Neural crest cell (in vitro differentiated cells): ENCODE data around the gene TDRD1. TPM values are rescaled to one million over a fixed set of nuclear protein-coding genes. Genes with fewer than 3 reads are reported as not detected.

ENCODE experiments used
- DNase-seq: peaks from one replicate; pipeline ENCODE4 v3.0.0; 2021; ENCODE audit warnings: low read depth, mixed read lengths, low spot score
- H3K27ac Mint-ChIP-seq: one replicate; pipeline ENCODE4 v1.8.0; 2021; ENCODE audit warnings: mild to moderate bottlenecking, mixed read lengths; ENCODE audit not compliant: unreplicated experiment
- H3K27me3 Mint-ChIP-seq: 2 replicates; pipeline ENCODE4 v1.8.0; 2021; ENCODE audit warnings: low read depth, mild to moderate bottlenecking, mixed read lengths
- H3K36me3 Mint-ChIP-seq: 2 replicates; pipeline ENCODE4 v1.8.0; 2021; ENCODE audit warnings: low read depth, mild to moderate bottlenecking, mixed read lengths
- H3K4me1 Mint-ChIP-seq: 2 replicates; pipeline ENCODE4 v1.8.0; 2021; ENCODE audit warnings: mixed read lengths
- H3K4me3 Mint-ChIP-seq: one replicate; pipeline ENCODE4 v1.8.0; 2021; ENCODE audit warnings: mild to moderate bottlenecking, mixed read lengths
- H3K9me3 Mint-ChIP-seq: 2 replicates; pipeline ENCODE4 v1.8.0; 2021; ENCODE audit warnings: mixed read lengths
- CTCF ChIP-seq: fragments of 200-600 bp; sonication (generic); conservative IDR thresholded peaks from 2 replicates; pipeline ENCODE4 v1.5.0; 2021; ENCODE audit warnings: antibody characterized with exemption, mild to moderate bottlenecking
- total RNA-seq: library from RNA; stranded (reverse); gene quantifications from 2 replicates; pipeline ENCODE4 v1.2.1, GENCODE V29; 2021

Gene TDRD1
- total RNA-seq, 1 donor from 2014 or later = not detected

- no peaks in the 10 kb centered on the region for H3K27me3 Mint-ChIP-seq
- TF ChIP-seq CTCF = no peak
- no peak overlapping the region for H3K4me3 Mint-ChIP-seq
These were observed 100.9 kb downstream of the TDRD1 start for GRCh38 chr10:114279901-114280644.

DNA sequence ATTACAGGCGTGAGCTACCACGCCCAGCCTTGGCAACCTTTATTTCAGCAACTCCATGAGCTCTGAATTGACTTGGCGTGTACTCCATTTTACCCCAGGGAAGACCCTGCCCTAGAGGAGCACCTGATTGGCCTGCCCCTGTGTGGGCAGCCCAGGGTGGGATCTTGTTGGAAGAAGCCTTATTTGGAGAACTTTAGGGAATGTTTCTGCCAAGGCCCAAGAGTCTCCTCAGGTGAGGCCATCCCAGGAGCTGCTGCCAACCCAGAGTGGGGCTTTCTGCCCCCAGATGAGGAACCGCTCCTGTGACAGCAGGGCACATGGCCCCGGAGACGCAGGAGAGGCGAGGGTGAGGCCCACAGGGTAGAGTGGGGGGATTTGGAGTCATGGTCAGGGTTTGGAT, 101.9 kb downstream of the TDRD1 start:
- Mint-ChIP-seq H3K27me3 (no peaks in the 10 kb centered on the region), H3K36me3 (no peaks in the 10 kb centered on the region), H3K9me3 (no peaks in the 10 kb centered on the region), H3K27ac (no peak overlapping the region), H3K4me3 (no peak overlapping the region), H3K4me1 (no peaks in the 10 kb centered on the region)
- TF ChIP-seq CTCF = no peak
- DNase-seq = no peak

More at GRCh38 chr10:114279901-114280644, 100.9 kb downstream of the TDRD1 start:
- no peak overlapping the region for H3K27ac Mint-ChIP-seq
- H3K4me1 Mint-ChIP-seq = no peaks in the 10 kb centered on the region
- H3K9me3 Mint-ChIP-seq = no peaks in the 10 kb centered on the region
- no peak for DNase-seq
- no peaks in the 10 kb centered on the region for H3K36me3 Mint-ChIP-seq

DNA sequence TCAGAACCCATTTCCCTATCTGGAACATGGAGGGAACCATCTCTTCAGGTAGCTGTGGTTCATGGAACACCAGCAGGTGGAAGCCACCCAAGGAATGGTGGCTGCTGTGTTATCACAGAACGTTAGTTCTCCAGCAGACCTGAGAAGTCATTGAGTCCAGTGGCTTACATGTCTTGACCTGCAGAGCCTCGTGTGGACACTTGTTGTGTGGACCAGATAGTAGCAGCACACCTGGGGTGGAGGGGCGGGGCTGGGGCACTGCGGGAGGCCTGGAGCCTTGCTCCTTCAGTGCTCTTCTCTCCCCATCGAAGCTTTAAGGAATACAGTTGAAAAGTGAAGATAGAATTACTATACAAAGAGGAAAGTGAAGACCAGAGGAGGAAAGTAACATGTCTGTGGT, 102.3 kb downstream of the TDRD1 start:
- no peak overlapping the region for H3K27ac Mint-ChIP-seq
- H3K4me1 Mint-ChIP-seq = no peaks in the 10 kb centered on the region
- H3K27me3 Mint-ChIP-seq = no peaks in the 10 kb centered on the region
- no peak overlapping the region for H3K4me3 Mint-ChIP-seq
- no peaks in the 10 kb centered on the region for H3K36me3 Mint-ChIP-seq
- H3K9me3 Mint-ChIP-seq = no peaks in the 10 kb centered on the region
- DNase-seq = no peak
- no peak for TF ChIP-seq CTCF

Other genes starting within 250 kb of the TDRD1 start
- gene ADRB1, start 135.5 kb upstream of the TDRD1 start, total RNA-seq = 0.07 and 0.14 TPM in 2 replicates
- 6.2 and 7.1 TPM in 2 replicates for gene CCDC186, start 5.2 kb upstream of the TDRD1 start, total RNA-seq
- gene VWA2, start 59.9 kb downstream of the TDRD1 start, total RNA-seq = not detected in 2 replicates
- gene AFAP1L2, start 225.1 kb downstream of the TDRD1 start, total RNA-seq = 72.1 and 73.6 TPM in 2 replicates